Inferior parietal cortex (tissue), 1 donor: ENCODE results near the gene EXOC6.

Experiments
- DNase-seq: peaks from one replicate; pipeline ENCODE4 v3.0.0-alpha.2; 2016; ENCODE audit errors: extremely low spot score

Gene EXOC6

GRCh38 chr10:92848441-92849233, at the start of gene EXOC6:
EXOC6 (plus strand) TSS chr10:92848520; CDS start chr10:92848534, 14 bp downstream.
- DNase-seq = peak; percentile 77

- DNase-seq = no peak
These were observed 48.8 kb upstream of the EXOC6 start for GRCh38 chr10:92799568-92799967.

DNA sequence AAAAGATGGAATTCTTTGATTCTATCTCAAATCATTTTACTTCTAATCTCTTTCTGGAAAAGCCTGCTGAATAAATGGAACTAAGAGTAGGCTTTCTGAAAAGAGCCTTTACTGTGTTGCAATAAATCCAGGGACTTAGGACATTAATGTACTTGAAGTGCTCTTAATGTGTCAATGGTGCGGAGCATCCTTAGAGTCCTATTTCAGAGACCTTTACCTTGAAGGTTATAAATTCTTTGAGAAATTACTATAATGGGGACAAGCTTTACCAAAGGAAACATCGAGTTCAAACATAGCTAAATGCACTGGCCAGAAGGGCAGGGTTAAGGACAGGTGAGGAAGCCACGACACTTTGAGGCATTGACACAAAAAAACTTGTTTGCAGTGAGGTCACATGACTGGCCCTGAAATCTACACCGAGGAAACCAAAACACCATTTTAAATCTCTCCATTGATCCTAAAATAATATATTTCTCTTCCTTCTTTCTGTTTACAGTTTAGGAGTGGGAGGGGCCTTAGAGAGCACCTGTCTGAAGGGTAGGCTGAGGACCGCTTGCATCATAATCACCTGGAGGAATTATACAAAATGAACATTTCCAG, 48.1 kb upstream of the EXOC6 start:
- no peak for DNase-seq

GRCh38 chr10:92801978-92802872, 46.1 kb upstream of the EXOC6 start:
- no peak for DNase-seq

GRCh38 chr10:92809840-92810239, 38.5 kb upstream of the EXOC6 start:
- DNase-seq = no peak

- DNase-seq = no peak
These were observed 37.3 kb upstream of the EXOC6 start for GRCh38 chr10:92810934-92811532.

- DNase-seq = no peak
These were observed 36.3 kb upstream of the EXOC6 start for GRCh38 chr10:92811986-92812385.

DNA sequence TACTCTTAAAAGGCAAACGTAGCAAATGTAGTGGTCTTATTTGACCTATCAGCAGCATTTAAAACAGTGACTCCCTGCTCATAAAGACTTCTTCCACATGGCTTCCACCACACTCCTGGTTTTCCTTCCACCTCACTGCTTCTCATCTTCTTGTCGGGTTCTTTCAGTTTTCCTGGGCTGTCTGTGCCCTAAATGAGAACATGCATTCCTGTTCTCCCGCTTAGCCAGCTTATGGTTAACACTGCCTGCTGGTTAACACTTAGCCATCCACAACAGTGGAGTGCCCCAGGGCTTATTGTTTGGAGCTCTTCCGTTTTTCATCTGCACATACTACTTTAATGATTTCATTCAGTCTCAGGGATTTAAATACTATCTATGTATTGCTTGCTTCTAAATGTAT, 34.3 kb upstream of the EXOC6 start:
- no peak for DNase-seq

DNA sequence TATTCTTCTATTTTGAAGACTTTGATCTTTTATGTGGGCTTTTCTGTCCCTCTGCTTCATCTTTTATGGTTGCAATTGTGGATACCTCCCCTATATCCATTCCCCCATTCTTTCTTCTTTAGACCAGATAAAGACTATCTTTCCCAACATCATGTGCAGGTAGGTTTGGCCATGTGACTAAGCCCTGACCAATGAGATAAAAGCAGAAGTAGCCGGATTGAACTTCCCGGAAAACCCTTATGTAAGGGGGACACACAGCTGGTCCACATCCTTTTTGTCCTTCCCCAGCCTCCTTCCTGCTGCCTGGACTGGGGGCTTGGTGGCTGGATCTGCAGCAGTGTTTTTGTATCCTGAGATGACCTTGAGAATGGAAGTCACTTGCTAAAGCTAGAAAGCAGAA, 33.5 kb upstream of the EXOC6 start:
- no peak for DNase-seq

- DNase-seq = no peak
These were observed 32.2 kb upstream of the EXOC6 start for GRCh38 chr10:92816091-92816531.

DNA sequence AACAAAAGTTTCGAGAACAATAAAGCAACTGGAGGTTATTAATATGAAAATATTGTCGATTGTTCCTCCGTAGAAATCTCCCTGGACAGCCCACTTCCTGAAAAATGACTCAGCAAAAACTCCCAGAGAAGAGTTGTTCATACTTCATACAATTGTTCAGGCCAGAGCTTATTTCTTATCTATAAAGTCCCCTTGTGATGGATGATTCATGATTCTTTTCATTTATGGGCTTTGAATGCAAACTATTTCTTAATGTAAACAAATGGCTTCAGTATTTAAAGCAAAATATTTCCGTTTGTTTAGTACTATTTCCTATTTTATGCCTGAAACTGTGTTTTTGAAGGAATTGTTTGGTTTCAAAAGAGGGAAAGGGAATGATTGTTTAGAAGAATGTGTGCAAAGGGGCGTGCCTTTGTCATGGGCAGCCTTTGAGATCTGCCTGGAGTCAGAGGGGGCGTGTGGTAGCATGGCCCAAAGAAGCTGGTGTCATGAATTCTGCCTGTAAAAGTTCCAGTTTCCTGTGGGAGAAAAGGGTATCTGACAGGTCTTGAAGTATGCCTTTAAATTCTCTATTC, 26.2 kb upstream of the EXOC6 start:
- no peak for DNase-seq

DNA sequence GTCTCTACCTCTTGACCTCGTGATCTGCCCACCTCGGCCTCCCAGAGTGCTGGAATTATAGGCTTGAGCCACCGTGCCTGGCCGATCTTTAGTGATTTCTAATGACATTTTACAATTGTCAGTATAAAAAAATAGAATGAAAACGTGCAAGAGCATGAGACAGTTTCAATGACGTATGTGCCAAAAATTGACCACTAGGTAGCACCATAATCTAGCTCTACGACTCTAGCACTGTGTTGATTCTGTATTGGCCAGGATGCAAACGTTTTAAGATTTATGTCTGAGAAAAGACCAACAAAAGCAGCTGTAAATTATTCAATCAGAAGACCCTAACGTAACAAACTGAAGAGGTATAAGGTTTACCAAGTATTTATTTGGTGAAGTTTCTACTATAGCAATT, 25.4 kb upstream of the EXOC6 start:
- no peak for DNase-seq

GRCh38 chr10:92826061-92826460, 22.3 kb upstream of the EXOC6 start:
- no peak for DNase-seq

DNA sequence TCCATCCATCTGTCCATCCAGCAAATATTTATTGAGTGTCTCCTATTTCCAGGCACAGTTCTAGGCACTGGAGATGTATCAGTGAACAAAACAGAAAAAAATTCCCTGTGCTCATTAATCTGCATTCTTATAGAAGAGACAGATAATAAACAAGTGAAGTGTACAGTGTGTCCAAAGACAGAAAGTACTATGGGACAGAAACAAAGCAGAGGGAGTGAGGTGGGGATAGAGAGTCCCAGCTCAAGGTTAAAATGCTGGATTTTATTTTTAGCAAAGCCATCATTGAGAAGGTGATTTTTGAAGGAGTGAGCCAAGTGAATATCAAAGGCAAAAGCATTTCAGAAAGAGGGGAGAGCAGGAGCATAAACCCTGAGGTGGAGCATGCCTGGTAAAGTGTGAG, 21.8 kb upstream of the EXOC6 start:
- DNase-seq = no peak

- DNase-seq = no peak
These were observed 19.1 kb upstream of the EXOC6 start for GRCh38 chr10:92829042-92829785.

DNA sequence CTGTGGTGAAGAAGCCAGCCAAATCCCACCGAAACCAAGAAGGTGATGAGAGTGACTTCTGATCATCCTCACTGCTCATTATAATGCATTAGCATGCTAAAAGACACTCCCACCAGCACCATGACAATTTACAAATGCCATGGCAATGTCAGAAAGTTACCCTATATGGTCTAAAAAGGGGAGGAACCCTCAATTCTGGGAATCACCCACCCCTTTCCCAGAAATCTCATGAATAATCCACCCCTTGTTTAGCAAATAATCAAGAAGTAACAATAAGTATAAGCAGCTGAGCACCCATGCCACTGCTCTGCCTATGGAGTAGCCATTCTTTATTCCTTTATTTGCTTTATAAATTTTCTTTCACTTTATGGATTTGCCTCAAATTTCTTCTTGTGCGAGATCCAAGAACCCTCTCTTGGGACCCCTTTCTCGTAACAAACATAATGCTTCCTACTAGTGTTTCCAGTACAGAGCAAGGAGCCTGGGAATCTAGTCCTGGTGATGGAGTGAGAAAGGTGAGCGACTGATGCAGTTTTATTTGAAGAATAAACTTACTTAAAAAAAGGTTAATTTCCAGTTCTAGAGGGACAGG, 18.4 kb upstream of the EXOC6 start:
- no peak for DNase-seq

- no peak for DNase-seq
These were observed 17.6 kb upstream of the EXOC6 start for GRCh38 chr10:92830478-92831389.

- no peak for DNase-seq
These were observed 16.2 kb upstream of the EXOC6 start for GRCh38 chr10:92832121-92832520.

DNA sequence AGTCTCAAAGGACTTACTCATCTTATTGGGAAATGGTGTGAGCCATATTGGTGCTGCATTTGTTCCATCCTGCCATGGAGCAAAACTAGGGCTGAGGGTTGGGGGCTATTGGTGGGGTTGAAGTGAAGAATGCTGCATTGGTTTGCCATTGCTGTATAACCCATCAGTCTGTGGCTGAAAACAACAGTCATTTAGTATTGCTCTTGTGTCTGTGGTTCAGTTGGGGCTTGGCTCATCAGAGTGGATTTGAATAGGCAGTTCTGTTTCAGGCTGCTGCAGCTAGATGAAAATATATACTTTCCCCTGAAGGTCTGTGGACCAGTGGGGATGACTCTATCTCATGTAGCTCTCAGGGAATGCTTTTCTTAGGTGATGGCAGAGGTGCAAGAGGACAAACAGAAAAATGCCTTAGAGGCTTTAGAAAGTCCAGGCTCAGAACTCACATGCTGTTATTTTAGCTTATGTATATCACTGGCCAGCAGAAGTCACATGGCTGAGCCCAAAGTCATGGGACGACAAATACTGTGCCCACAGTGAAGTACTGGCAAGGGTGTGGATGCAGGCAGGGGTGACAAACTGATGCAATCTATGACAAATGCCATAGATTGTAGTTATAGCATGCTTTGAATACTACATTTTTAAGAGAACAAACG, 15.2 kb upstream of the EXOC6 start:
- no peak for DNase-seq
